B cell (primary cell): ENCODE measurements around the gene CTIF.

ENCODE experiments used
- EZH2 ChIP-seq: IDR thresholded peaks from 2 replicates; pipeline ENCODE4 v1.6.1; 2012; ENCODE audit warnings: borderline replicate concordance, low read depth, mild to moderate bottlenecking, moderate library complexity, low read length; ENCODE audit not compliant: insufficient read depth, poor library complexity, severe bottlenecking
- TF ChIP-seq, protein P1 (sequence below): fragments of 200-600 bp; IDR thresholded peaks from one replicate; pipeline ENCODE4 v1.8.0; 2022; ENCODE audit warnings: antibody characterized with exemption, mild to moderate bottlenecking

DNA sequence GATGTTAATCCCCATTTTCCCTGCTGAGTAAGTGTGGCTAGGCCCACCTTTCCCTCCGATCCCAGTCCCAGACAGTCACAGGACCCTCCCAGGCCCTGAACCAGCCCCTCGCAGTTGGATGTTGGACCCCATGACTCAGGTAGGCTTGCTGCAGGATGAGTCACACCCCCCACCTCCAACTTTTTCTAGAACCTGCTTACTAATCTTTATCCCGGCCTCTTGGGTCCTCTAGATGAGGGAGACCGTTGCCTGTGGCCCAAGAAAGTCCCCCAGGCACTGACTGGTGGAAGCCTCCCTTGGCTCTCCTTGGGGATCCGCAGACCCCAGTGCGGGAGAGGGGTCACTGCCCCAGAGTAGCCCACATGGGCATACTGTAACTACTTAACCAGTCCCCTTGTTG, 313.5 kb downstream of the CTIF start:
- TF ChIP-seq, protein P1, sequence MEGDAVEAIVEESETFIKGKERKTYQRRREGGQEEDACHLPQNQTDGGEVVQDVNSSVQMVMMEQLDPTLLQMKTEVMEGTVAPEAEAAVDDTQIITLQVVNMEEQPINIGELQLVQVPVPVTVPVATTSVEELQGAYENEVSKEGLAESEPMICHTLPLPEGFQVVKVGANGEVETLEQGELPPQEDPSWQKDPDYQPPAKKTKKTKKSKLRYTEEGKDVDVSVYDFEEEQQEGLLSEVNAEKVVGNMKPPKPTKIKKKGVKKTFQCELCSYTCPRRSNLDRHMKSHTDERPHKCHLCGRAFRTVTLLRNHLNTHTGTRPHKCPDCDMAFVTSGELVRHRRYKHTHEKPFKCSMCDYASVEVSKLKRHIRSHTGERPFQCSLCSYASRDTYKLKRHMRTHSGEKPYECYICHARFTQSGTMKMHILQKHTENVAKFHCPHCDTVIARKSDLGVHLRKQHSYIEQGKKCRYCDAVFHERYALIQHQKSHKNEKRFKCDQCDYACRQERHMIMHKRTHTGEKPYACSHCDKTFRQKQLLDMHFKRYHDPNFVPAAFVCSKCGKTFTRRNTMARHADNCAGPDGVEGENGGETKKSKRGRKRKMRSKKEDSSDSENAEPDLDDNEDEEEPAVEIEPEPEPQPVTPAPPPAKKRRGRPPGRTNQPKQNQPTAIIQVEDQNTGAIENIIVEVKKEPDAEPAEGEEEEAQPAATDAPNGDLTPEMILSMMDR, result no peak
- no peak for TF ChIP-seq EZH2
